GM18499 (cell line): ENCODE data around the gene KCTD20.

Experiments
- ATAC-seq: cut with Tn5 transposase; IDR thresholded peaks from one replicate; pipeline ENCODE4 v1.9.1; 2021; ENCODE audit warnings: moderate number of reproducible peaks; ENCODE audit not compliant: insufficient read depth, unreplicated experiment

The KCTD20 gene

DNA sequence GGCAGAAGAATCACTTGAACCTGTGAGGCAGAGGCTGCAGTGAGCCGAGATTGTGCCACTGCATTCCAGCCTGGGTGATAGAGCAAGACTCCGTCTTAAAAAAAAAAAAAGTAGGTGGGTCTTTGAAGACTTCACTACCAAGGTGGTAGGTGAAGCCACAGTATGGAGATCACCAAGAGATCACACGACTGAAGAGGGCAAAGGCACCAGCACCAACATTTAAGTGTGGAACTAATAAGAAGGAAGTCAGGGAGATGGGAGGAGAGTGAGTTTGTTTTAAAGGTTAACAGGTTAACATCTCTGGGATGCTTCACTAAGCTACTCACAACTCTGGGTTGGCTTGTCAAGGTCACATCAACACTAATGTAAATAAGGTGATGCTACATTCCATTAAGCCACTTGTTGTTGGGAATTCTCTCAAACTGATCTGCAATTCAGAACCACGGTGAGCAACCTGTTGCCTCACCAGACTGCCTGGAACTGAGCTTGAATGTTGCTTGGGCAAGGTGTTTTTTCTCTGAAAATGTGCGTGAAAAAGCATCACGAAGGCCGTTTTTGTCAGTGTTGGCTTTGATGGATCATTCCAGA is 48.7 kb downstream of the KCTD20 start:
- no peak for ATAC-seq

DNA sequence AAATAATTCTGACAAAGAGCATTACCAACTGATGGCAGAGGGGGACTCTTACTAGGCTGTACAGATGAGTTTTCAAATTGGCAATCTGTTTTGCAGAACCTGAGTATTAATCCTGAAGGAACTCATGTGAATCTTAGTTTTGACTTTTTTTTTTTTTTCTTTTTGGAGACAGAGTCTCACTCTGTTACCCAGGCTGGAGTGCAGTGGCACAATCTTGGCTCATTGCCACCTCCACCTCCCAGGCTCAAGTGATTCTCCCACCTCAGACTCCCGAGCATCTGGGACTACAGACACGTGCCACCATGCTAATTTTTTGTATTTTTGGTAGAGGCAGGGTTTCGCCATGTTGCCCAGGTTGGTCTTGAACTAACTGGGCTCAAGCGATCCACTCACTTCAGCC is 49.3 kb downstream of the KCTD20 start:
- ATAC-seq: no peak

DNA sequence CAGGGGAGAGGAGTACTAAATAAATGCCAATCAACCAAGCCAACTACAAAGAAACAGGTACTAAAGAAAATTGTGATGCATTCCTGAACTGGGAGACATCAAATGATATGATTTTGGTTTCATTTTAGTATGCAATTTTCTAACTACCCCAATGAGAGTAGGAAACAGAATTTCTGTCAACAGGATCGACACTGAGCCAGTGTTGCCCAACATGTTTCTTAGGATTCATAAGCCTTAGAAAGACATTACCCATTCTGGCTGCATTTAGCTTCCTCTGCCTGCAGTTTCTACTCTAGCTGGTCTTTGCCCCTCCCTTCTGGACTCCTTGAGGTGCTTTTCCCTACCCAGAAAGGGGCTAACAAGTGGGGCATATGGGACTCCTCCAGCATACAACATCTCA is 49.8 kb downstream of the KCTD20 start:
- ATAC-seq: no peak

DNA sequence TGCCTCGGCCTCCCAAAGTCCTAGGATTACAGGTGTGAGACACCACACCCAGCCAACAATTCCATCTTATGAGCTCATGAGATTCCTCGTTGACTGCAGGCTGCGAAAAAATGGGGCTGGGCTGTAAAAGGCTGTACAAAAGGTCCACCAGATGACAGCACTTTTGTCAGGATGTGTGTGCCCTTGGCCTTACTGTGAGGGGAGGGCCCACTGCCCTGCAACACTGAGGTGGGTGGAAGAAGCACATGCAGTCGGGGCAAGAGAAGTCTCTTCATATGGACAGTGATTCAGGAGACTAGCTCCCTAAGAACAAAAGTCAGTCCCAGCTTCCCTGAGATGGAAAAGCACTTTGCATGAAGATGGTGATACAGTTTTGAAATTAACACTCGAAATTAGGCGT is 50.5 kb downstream of the KCTD20 start:
- no peak for ATAC-seq

DNA sequence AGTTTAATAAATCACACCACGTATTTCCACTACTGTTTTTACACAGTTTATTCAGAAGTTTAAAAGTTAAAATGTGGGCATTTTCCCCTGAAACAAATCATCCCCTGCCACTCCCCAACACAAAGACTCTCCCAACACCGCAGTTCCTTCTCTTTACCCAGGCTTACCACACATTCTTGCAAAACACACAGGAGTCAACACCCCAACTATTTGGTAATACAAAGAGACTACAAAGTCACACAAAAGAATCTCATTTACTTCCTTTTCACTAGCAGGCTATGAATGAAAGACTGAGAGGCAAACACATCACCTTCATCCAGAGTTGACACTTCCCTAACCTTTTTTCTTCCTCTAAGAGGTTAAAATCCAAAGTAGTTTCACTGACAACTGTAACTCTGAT is 51.1 kb downstream of the KCTD20 start:
- no peak for ATAC-seq

DNA sequence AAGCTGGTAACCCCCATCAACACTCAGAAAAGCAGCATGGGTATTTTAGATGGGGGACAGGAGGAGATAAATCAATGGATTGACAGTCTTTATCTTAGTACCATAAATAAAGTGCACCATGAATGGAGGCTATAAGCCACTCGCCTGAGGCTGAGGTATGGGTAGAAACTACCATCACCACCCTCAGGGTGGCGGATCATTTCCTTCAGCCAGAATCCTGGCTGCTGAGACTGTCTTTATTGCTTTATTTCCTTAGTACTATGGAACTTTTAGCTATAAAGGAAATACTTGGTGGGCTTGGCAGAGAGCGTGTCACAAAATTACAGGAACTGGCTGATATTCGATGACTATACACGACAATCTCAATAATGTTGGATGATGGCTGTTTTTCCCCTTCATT is 52.3 kb downstream of the KCTD20 start:
- ATAC-seq: no peak

- ATAC-seq: no peak
These were observed 57.1 kb downstream of the KCTD20 start for GRCh38 chr6:36499918-36500317.

DNA sequence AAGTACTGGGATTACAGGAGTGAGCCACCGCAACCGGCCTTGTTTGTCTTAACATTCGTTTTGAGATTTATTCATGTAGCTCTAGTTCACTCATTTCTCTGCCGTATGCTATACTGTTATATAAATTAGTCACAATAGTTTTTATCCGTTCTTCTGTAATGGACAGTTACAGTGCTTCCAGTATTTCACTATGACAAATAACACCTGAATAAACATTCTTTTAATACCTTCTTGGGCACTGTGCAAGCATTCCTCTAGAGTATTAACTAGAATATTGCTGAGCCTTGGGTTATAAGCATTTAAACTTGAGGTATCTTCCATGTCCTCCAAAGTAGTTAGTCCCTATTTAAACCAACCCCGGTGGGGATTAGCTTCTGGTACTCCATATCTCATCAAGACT is 58.9 kb downstream of the KCTD20 start:
- ATAC-seq: no peak

- no peak for ATAC-seq
These were observed 61.4 kb downstream of the KCTD20 start for GRCh38 chr6:36504181-36504580.

- ATAC-seq: no peak
These were observed 62.2 kb downstream of the KCTD20 start for GRCh38 chr6:36504982-36505381.

- no peak for ATAC-seq
These were observed 63.1 kb downstream of the KCTD20 start for GRCh38 chr6:36505744-36506534.

- no peak for ATAC-seq
These were observed 63.8 kb downstream of the KCTD20 start for GRCh38 chr6:36506611-36507010.

GRCh38 chr6:36508532-36508931 is 65.7 kb downstream of the KCTD20 start:
- ATAC-seq: no peak

DNA sequence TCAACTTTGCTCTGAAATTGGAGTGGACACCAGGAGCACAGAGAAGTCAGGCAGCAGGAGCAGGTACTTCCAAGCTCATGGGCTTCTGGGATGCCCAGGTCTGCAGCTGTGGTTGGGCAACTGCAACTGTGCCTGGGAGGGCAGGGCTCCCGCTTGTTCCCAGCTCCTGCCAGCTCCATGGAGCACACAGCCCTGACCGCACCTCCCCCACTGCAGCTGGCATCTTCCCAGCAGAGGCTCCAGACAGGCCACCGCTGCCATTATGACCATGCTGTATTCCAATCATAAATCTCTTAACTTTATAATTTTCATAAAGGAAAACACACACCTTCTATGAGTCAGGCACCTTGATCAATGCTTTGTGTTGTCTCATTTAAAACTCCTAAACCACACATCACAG is 67.6 kb downstream of the KCTD20 start:
- ATAC-seq: no peak

- no peak for ATAC-seq
These were observed 72.0 kb downstream of the KCTD20 start for GRCh38 chr6:36514554-36515456.

DNA sequence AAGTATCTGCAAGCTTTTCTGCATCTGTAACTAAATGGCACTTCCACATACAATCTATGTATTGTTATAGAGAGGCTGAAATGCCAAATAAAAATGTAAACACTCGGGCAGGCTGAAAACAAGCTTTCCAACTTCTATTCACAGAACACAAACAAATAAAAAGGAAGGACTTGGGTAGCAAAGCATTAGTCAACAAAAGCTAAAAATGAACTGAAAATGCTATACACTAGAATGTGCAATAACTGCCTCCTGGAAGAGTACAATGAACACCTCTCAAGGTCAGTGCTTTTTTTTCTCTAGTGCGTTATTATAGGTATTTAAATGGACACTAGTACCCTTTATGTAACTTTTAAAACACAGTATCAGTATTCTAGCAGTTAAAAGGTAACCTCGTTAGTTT is 73.0 kb downstream of the KCTD20 start:
- no peak for ATAC-seq

- no peak for ATAC-seq
These were observed 73.8 kb downstream of the KCTD20 start for GRCh38 chr6:36516559-36516958.

- ATAC-seq: no peak
These were observed 74.2 kb downstream of the KCTD20 start for GRCh38 chr6:36516988-36517387.

- no peak for ATAC-seq
These were observed 74.6 kb downstream of the KCTD20 start for GRCh38 chr6:36517408-36517807.

GRCh38 chr6:36519352-36519751 is 76.6 kb downstream of the KCTD20 start:
- no peak for ATAC-seq

DNA sequence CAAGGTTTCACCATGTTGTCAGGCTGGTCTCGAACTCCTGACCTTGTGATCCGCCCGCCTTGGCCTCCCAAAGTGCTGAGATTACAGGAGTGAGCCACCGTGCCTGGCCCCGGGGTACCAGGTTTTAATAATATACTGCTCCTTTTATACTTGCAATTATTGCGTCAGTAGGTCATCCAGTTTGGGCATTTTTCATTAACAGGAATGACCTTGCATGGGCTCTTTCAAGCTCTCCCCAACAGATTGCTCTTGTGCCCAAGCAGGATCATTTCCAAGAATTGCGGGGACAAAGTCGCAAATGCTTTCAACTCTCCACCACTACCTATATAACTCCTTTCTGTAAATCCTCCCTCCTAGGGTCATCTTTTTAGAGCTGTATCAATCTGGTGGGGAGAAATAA is 80.7 kb downstream of the KCTD20 start:
- ATAC-seq: no peak
